IMR-90 (cell line): ENCODE results near the gene CAND2. TPM values are rescaled to one million over a fixed set of nuclear protein-coding genes. Genes with fewer than 3 reads are reported as not detected.

ENCODE experiments used
- ATAC-seq: fragments of 200-7000 bp; cut with Tn5 transposase; 2 replicates; pipeline ENCODE4 v1.9.1; 2020; ENCODE audit warnings: low read depth, mild to moderate bottlenecking, moderate library complexity
- BruUV-seq: library from RNA; stranded (reverse); fragments of 400-500 nt; replicated peaks from 2 replicates; lab custom pipeline; 2021; lab: Mats Ljungman, UMichigan
- CTCF ChIA-PET: fragments of 300-600 bp; formaldehyde crosslinking; extraction: SDS; loops from one replicate; lab custom pipeline; 2021; ENCODE audit warnings: antibody characterized with exemption; lab: Yijun Ruan, JAX
- POLR2A ChIA-PET: fragments of 300-600 bp; sonication (Branson Sonifier 250); formaldehyde crosslinking; loops from one replicate; lab custom pipeline; 2022; ENCODE audit warnings: antibody characterized with exemption; ENCODE audit not compliant: unreplicated experiment; lab: Charles Lee
- DNase-seq: peaks from one replicate; pipeline ENCODE4 v3.0.0; 2013
- H2AFZ ChIP-seq: replicated peaks from 2 replicates; pipeline ENCODE3; 2013; ENCODE audit warnings: low read length, mild to moderate bottlenecking; ENCODE audit not compliant: poor library complexity
- H2AK5ac ChIP-seq: 2 replicates; pipeline ENCODE4 v1.6.1; 2013; ENCODE audit warnings: low read depth, low read length, inconsistent platforms
- H2AK9ac ChIP-seq: replicated peaks from 2 replicates; pipeline ENCODE3; 2013; ENCODE audit warnings: mild to moderate bottlenecking, low read depth, low read length, moderate library complexity; ENCODE audit not compliant: poor library complexity
- H2BK120ac ChIP-seq: 2 replicates; pipeline ENCODE4 v1.6.1; 2013; ENCODE audit warnings: low read depth, low read length, inconsistent platforms
- H2BK15ac ChIP-seq: 3 replicates; pipeline ENCODE4 v1.6.1; 2013; ENCODE audit warnings: low read depth, low read length, inconsistent platforms
- H2BK20ac ChIP-seq: 2 replicates; pipeline ENCODE4 v1.6.1; 2013; ENCODE audit warnings: low read depth, mild to moderate bottlenecking, inconsistent platforms, low read length, moderate library complexity
- H2BK5ac ChIP-seq: 2 replicates; pipeline ENCODE4 v1.6.1; 2013; ENCODE audit warnings: mild to moderate bottlenecking, low read depth, low read length, inconsistent platforms; ENCODE audit not compliant: poor library complexity, severe bottlenecking
- H3K14ac ChIP-seq: replicated peaks from 2 replicates; pipeline ENCODE4 v1.6.1; 2013; ENCODE audit warnings: low read depth, low read length, inconsistent platforms
- H3K18ac ChIP-seq: 2 replicates; pipeline ENCODE4 v1.6.1; 2013; ENCODE audit warnings: low read depth, low read length, control low read depth
- H3K23ac ChIP-seq: 2 replicates; pipeline ENCODE4 v1.6.1; 2013; ENCODE audit warnings: low read depth, low read length, inconsistent platforms
- H3K27ac ChIP-seq: 2 replicates; pipeline ENCODE4 v1.5.1; 2013; ENCODE audit warnings: mild to moderate bottlenecking, control low read depth, low read length; ENCODE audit not compliant: insufficient read depth
- H3K27me3 ChIP-seq: 2 replicates; pipeline ENCODE4 v1.6.1; 2013; ENCODE audit warnings: low read length; ENCODE audit not compliant: control insufficient read depth, insufficient read depth
- H3K36me3 ChIP-seq: 2 replicates; pipeline ENCODE4 v1.6.1; 2013; ENCODE audit warnings: low read length, mixed read lengths; ENCODE audit not compliant: control insufficient read depth, insufficient read depth
- H3K4ac ChIP-seq: 2 replicates; pipeline ENCODE4 v1.6.1; 2013; ENCODE audit warnings: low read depth, low read length, inconsistent platforms
- H3K4me1 ChIP-seq: 2 replicates; pipeline ENCODE4 v1.6.1; 2013; ENCODE audit warnings: low read length, mixed read lengths; ENCODE audit not compliant: control insufficient read depth, insufficient read depth
- H3K4me2 ChIP-seq: 2 replicates; pipeline ENCODE4 v1.6.1; 2013; ENCODE audit warnings: low read depth, mild to moderate bottlenecking, control low read depth, low read length, moderate library complexity
- H3K4me3 ChIP-seq: 2 replicates; pipeline ENCODE4 v1.5.1; 2013; ENCODE audit warnings: low read depth, mild to moderate bottlenecking, control low read depth, low read length, moderate library complexity; ENCODE audit not compliant: insufficient read depth
- H3K56ac ChIP-seq: 2 replicates; pipeline ENCODE4 v1.6.1; 2013; ENCODE audit warnings: low read length, inconsistent platforms; ENCODE audit not compliant: insufficient read depth; ENCODE audit errors: extremely low read depth
- H3K79me1 ChIP-seq, 2 experiments: 2 replicates each; pipeline ENCODE4 v1.6.1; 2013; ENCODE audit warnings: low read length in 2 of 2, inconsistent platforms in 1 of 2, low read depth in 1 of 2
- H3K9ac ChIP-seq: 2 replicates; pipeline ENCODE4 v1.6.1; 2013; ENCODE audit warnings: low read depth, low read length, control low read depth
- H3K9me1 ChIP-seq: 2 replicates; pipeline ENCODE4 v1.6.1; 2013; ENCODE audit warnings: low read length, inconsistent platforms; ENCODE audit not compliant: insufficient read depth
- H3K9me3 ChIP-seq: 2 replicates; pipeline ENCODE4 v1.6.1; 2013; ENCODE audit warnings: low read length; ENCODE audit not compliant: control insufficient read depth, insufficient read depth
- H4K20me1 ChIP-seq: 2 replicates; pipeline ENCODE4 v1.6.1; 2013; ENCODE audit warnings: low read length, inconsistent platforms; ENCODE audit not compliant: insufficient read depth
- H4K5ac ChIP-seq: 2 replicates; pipeline ENCODE4 v1.6.1; 2013; ENCODE audit warnings: mild to moderate bottlenecking, low read depth, low read length, control low read depth
- H4K8ac ChIP-seq, 2 experiments: 2 replicates each; pipeline ENCODE4 v1.6.1; 2013; ENCODE audit warnings: low read depth in 2 of 2, low read length in 2 of 2, control low read depth in 1 of 2, inconsistent platforms in 1 of 2
- H4K91ac ChIP-seq: 2 replicates; pipeline ENCODE4 v1.6.1; 2013; ENCODE audit warnings: low read depth, low read length, inconsistent platforms; ENCODE audit not compliant: insufficient read depth
- BHLHE40 ChIP-seq: fragments of 150-350 bp; IDR thresholded peaks from 2 replicates; pipeline ENCODE4 v1.6.1; 2016; ENCODE audit warnings: mild to moderate bottlenecking, low read depth, low read length
- CHD1 ChIP-seq: IDR thresholded peaks from 2 replicates; pipeline ENCODE4 v1.6.1; 2012; ENCODE audit warnings: low read depth, low read length, improper control_type of control experiment
- CTCF ChIP-seq: conservative IDR thresholded peaks from 2 replicates; pipeline ENCODE4 v1.5.1; 2012; ENCODE audit warnings: mild to moderate bottlenecking, low read depth, low read length, improper control_type of control experiment
- ELK1 ChIP-seq: fragments of 150-350 bp; IDR thresholded peaks from 2 replicates; pipeline ENCODE4 v1.6.1; 2016; ENCODE audit warnings: low read depth, mild to moderate bottlenecking, low read length, moderate library complexity, borderline replicate concordance
- FOS ChIP-seq: fragments of 150-350 bp; IDR thresholded peaks from 2 replicates; pipeline ENCODE4 v1.6.1; 2016; ENCODE audit warnings: low read depth, low read length
- MAFK ChIP-seq: IDR thresholded peaks from 2 replicates; pipeline ENCODE4 v1.6.1; 2012; ENCODE audit warnings: low read depth, low read length, improper control_type of control experiment
- MAZ ChIP-seq: IDR thresholded peaks from 2 replicates; pipeline ENCODE4 v1.6.1; 2012; ENCODE audit warnings: low read depth, mild to moderate bottlenecking, low read length, improper control_type of control experiment, moderate library complexity, borderline replicate concordance
- MXI1 ChIP-seq: IDR thresholded peaks from 2 replicates; pipeline ENCODE4 v1.6.1; 2012; ENCODE audit warnings: low read depth, mild to moderate bottlenecking, low read length, moderate library complexity, borderline replicate concordance
- NFE2L2 ChIP-seq: fragments of 150-350 bp; IDR thresholded peaks from 2 replicates; pipeline ENCODE4 v1.6.1; 2016; ENCODE audit warnings: low read depth, mild to moderate bottlenecking, low read length
- POLR2A ChIP-seq: IDR thresholded peaks from 2 replicates; pipeline ENCODE4 v1.6.1; 2012; ENCODE audit warnings: mild to moderate bottlenecking, low read depth, low read length
- RAD21 ChIP-seq: IDR thresholded peaks from 2 replicates; pipeline ENCODE4 v1.6.1; 2012; ENCODE audit warnings: low read length, improper control_type of control experiment
- RFX5 ChIP-seq: IDR thresholded peaks from 2 replicates; pipeline ENCODE4 v1.8.0; 2012; ENCODE audit warnings: low read depth, mild to moderate bottlenecking, low read length, moderate library complexity
- USF2 ChIP-seq: fragments of 150-350 bp; IDR thresholded peaks from 2 replicates; pipeline ENCODE4 v1.6.1; 2017; ENCODE audit warnings: mild to moderate bottlenecking, antibody characterized with exemption, low read length, low read depth
- WGBS, 2 experiments: methylation state at CpG; one replicate each; pipeline versions ENCODE4 v1.1.5 to v1.1.7; 2013; ENCODE audit warnings: missing lambda C conversion rate in 2 of 2; ENCODE audit not compliant: insufficient read length in 1 of 2; ENCODE audit errors: extremely low coverage in 2 of 2; 5-methylcytosine and 5-hydroxymethylcytosine counted together
- dilution Hi-C: fragments of 300-500 bp; cut with HindIII; formaldehyde crosslinking; loops from one replicate; pipeline ENCODE4 v1.14.3; 2018; ENCODE audit warnings: low sequenced_read_pairs; ENCODE audit not compliant: unreplicated experiment
- in situ Hi-C: fragments of 300-500 bp; cut with MboI; formaldehyde crosslinking; loops from 3 replicates; pipeline ENCODE4 v1.14.3; 2019; ENCODE audit warnings: low sequenced_read_pairs, inconsistent platforms, mixed read lengths
- intact Hi-C: fragments of 100-400 bp; cut with micrococcal nuclease; formaldehyde crosslinking; loops from 2 replicates; pipeline ENCODE4 v1.10.0; 2022
- polyA plus RNA-seq, 3 experiments: library from polyadenylated mRNA; depleted of rRNA; stranded (reverse); fragments of >200 nt; gene quantifications; 2 replicates each; pipeline ENCODE4 v1.2.3, GENCODE V29; 2012; ENCODE audit warnings: low replicate concordance in 1 of 3
- total RNA-seq: library from RNA; depleted of rRNA; stranded (reverse); fragments of >200 nt; gene quantifications from 2 replicates; pipeline ENCODE4 v1.2.3, GENCODE V29; 2012

CAND2 gene
- total and polyA plus RNA-seq, 2 of the 4 experiments (the other 2 are of a cell fraction), result 2.9 to 4.9 TPM

- dilution Hi-C loops, result no loop called here
Measured at GRCh38 chr3:12856626-12857025, 60.1 kb downstream of the CAND2 start.

More at GRCh38 chr3:12856626-12857025, 60.1 kb downstream of the CAND2 start:
- ChIA-PET CTCF (interaction anchor here (0.6 kb wide), 1 partner anchor 170 kb away, joined by 12 read pairs; no protein-coding TSS in a partner anchor), POLR2A (no interaction called here)
- H3K4ac ChIP-seq, result no peak overlapping the region
- in situ Hi-C loops (no loop called here), intact Hi-C loops (no loop called here)
- peaks cover 4% of the 10 kb centered on the region; the same call in 1 of the 2 replicates for H3K4me1 ChIP-seq
- no peak overlapping the region for H2BK5ac ChIP-seq
- ATAC-seq, result no peak
- WGBS, 2 experiments, result 60% methylated on average over 4 of the region's 5 CpGs; no CpG with 5 or more reads in 1 of the 2 experiments
- H4K91ac ChIP-seq, result no peak overlapping the region
- no peak overlapping the region for H2BK15ac ChIP-seq
- no peak overlapping the region for H3K4me2 ChIP-seq
- no peak overlapping the region for H3K9ac ChIP-seq
- no peak overlapping the region for H3K14ac ChIP-seq
- H3K27ac ChIP-seq, result no peak overlapping the region
- H3K9me3 ChIP-seq, result no peaks in the 10 kb centered on the region
- no peak overlapping the region for H3K4me3 ChIP-seq
- no peak overlapping the region for H2AFZ ChIP-seq
- H2BK20ac ChIP-seq, result no peak overlapping the region
- H4K20me1 ChIP-seq, result 0 out of 2 replicates have a peak, but pooled peaks cover 3% of the 10 kb centered on the region
- H3K9me1 ChIP-seq, result no peaks in the 10 kb centered on the region
- H4K8ac ChIP-seq, result no peak overlapping the region
- no peak overlapping the region for H3K56ac ChIP-seq
- H2AK9ac ChIP-seq, result no peak overlapping the region
- H2AK5ac ChIP-seq, result no peak overlapping the region
- DNase-seq, result no peak
- H3K23ac ChIP-seq, result no peak overlapping the region
- peaks cover 56% of the 10 kb centered on the region for H3K27me3 ChIP-seq
- H4K5ac ChIP-seq, result no peak overlapping the region
- no peak overlapping the region for H2BK120ac ChIP-seq
- no peak overlapping the region for H3K18ac ChIP-seq
- BruUV-seq, result no TSS peak
- H3K79me1 ChIP-seq, result no peaks in the 10 kb centered on the region
- TF ChIP-seq MXI1 (no peak), FOS (no peak), NFE2L2 (no peak), MAZ (no peak), USF2 (no peak), BHLHE40 (no peak), CHD1 (no peak), ELK1 (no peak), RAD21 (no peak), CTCF (no peak), POLR2A (no peak), RFX5 (no peak), MAFK (no peak)
- no peaks in the 10 kb centered on the region for H3K36me3 ChIP-seq
